ENCODE measurements around the gene MUC2.

The MUC2 gene

DNA sequence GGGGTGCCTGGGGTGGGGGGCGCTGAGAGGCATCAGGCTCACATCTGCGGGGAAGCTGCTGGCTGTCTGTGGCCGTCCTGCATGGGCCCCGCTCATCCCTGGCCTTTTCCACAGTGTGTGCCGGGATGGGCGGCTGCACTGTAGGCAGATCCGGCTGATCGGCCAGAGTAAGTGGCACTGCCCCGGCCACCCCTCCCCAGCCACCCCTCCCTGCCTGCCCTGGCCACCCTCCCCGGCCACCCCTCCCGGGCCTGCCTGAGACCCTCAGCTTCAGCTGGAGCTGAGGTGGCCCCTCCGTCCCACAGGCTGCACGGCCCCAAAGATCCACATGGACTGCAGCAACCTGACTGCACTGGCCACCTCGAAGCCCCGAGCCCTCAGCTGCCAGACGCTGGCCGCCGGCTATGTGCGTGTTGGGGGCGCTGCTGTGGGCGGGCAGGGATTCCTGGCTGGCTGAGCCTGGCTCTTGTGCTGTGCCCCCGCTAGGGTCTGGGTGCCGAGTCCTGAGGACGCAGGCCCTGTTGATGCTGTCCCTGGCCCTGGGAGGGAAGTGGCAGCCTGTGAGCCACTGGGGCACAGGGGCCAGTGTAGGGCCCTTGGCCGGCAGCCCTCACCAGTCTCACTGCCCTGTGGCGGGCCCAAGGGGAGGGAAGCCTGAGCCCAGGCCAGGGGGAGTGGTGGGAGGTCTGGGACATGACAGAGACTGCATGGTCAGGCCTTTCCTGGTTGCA is 10.9 kb downstream of the MUC2 start:
- DNase-seq: no peak

DNA sequence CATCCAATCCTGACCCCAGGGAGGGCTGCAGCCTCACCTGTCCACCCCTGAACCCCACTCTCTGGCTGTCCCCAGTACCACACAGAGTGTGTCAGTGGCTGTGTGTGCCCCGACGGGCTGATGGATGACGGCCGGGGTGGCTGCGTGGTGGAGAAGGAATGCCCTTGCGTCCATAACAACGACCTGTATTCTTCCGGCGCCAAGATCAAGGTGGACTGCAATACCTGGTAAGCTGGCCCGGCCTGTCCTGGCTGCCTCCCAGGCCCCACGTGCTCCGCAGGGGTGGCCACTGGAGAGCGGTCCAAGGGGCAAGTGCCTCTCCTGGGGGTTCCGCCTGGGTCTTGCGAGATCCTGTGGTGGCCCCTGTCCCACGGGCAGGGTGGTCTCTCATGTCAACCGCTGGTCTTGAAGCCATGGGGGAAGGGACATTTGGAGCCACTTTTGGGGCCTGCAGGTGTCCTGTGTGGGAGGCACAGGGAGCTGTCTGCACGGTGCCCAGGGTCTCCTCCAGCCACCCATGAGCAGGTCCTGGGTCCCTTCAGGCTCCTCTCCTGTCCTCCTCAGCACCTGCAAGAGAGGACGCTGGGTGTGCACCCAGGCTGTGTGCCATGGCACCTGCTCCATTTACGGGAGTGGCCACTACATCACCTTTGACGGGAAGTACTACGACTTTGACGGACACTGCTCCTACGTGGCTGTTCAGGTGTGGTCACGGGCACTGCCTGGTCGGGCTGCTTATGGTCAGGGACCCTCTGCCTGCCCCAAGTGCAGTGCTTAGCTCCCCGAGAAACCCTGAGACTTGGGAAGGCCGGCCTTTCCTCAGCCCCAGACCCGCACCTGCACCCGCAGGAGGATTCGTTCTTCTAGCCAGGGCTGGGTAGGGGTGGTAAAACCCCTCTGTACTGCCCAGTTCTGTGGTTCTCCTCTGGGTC is 11.8 kb downstream of the MUC2 start:
- DNase-seq: no peak

DNA sequence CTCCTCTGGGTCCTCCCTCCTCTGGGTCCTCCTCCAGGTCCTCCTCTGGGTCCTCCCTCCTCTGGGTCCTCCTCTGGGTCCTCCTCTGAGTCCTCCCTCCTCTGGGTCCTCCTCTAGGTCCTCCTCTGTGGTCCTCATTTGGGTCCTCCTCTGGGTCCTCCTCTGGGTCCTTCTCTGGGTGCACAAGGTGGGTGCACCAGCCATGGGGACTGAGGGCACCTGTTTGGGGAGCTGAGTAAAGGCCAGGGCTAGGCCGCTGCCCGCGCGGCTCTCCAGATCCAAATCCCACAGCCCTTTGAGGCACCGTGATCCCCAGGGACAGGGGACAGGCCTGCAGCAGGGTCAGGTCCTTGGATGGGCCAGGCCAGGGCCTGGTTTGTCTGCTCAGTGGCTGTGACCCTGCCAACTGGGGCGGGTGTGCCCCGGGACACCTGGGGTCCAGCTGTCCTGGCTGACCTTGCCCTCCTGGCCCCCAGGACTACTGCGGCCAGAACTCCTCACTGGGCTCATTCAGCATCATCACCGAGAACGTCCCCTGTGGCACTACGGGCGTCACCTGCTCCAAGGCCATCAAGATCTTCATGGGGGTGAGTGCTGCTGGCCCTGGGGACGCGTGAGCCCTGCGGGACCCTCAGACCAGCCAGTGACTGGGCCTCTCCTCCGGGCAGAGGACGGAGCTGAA is 12.7 kb downstream of the MUC2 start:
- no peak for DNase-seq

GRCh38 chr11:1087961-1088926 is 13.6 kb downstream of the MUC2 start:
- DNase-seq: no peak

DNA sequence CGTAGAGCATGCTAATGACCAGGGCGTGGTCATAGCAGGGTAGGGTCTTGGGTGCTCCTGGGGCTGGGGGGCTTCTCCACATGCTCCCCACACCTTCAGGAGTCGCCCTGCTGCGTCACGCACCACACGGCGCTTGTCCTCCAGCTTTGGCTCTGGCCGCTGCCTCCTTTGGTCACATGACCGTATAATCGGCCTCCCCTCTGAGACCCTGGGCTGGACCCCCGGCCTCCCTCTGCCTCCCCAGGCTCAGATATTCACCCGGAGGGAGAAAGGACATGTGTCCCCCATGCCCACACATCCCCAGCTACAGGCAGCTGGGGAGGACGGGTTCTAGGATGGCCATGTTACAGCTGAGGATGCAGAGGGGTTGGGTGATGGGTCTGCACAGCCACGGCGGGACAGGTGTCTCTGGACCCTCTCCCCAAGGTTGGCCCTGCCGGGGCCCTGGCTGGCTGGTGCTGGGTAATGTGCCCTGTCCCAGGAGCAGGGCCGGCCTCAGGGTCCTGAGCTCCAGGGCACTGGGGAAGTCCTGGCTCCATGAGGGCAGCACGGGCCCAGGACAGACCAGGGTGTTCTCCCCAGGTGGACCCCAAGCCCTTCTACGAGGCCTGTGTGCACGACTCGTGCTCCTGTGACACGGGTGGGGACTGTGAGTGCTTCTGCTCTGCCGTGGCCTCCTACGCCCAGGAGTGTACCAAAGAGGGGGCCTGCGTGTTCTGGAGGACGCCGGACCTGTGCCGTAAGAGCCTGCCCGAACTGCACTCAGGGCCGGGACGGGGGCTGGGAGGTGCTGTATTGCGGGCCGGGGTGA is 14.5 kb downstream of the MUC2 start:
- DNase-seq: no peak

- DNase-seq: no peak
Observed at GRCh38 chr11:1089738-1090599, 15.3 kb downstream of the MUC2 start.

DNA sequence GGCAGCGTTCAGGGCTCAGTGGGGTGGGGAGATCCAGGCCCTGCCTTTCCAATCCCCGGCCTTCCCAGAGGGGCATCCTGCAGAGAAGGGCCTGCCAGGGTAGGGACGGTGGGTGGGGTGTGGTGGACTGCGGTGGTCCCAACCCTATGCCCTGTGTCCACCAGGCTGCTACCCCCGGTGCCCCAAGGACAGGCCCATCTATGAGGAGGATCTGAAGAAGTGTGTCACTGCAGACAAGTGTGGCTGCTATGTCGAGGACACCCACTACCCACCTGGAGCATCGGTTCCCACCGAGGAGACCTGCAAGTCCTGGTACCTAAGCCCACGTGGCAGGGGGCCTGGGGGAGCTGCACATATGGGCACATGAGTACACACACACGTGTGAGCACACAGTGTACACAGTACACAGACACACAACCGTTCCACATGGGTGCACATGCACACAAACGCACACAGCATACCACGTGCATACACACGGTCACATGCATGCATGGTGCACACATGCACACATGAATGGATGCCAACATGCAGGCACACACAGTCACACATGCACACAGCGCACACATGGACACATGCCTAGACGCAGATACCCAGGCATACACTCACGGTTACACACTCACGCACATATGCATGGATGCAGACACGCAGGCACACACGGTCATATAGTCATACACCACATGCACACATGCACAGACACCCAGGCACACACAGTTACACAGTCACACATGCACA is 16.1 kb downstream of the MUC2 start:
- no peak for DNase-seq

DNA sequence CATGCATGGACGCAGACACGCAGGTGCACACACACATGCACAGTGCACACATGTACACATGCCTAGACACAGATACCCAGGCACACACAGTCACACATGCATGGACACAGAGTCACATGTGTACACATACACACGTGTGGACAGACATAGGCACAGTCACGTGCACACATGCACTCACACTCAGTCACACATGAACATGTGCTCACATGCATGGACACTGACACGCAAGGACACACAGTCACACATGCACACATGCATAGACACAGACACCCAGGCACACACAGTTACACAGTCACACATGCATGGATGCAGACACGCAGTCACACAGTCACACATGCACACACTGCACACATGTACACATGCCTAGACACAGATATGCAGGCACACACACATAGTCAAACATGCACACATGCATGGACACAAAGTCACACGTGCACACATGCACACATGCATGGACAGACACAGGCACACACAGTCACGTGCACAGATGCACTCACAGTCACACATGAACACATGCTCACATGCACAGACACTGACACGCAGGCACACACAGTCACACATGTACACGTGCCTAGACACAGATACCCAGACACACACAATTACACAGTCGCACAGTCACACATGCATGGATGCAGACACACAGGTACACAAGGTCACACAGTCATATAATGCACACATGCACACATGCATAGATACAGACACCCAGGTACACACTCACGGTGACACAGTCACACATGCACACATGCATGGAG is 16.8 kb downstream of the MUC2 start:
- DNase-seq: no peak

DNA sequence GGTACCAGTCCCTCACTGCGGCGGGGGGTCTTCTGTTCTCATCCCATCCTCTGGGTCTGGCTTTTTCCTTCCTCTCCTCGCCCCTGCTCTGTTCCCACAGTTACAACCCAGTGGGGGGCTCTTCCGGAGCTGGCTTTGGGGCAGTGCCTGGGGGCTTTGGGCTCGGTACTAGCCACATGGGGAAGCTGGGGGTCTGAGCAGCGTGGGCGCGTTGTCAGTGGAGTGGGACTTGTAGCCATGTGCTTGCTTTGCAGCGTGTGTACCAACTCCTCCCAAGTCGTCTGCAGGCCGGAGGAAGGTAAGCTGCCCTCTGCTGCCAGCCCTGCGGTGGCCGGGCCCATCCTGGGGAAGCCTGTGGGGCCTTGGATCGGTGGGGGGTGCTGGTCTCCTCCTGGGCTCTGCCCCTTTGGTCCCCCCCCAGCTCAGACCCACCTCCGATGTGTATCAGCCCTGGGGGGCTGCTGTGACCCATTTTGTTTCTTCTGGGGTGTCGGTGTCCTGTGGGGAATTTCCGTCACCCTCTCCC is 17.5 kb downstream of the MUC2 start:
- no peak for DNase-seq

GRCh38 chr11:1092919-1093318 is 18.2 kb downstream of the MUC2 start:
- no peak for DNase-seq

DNA sequence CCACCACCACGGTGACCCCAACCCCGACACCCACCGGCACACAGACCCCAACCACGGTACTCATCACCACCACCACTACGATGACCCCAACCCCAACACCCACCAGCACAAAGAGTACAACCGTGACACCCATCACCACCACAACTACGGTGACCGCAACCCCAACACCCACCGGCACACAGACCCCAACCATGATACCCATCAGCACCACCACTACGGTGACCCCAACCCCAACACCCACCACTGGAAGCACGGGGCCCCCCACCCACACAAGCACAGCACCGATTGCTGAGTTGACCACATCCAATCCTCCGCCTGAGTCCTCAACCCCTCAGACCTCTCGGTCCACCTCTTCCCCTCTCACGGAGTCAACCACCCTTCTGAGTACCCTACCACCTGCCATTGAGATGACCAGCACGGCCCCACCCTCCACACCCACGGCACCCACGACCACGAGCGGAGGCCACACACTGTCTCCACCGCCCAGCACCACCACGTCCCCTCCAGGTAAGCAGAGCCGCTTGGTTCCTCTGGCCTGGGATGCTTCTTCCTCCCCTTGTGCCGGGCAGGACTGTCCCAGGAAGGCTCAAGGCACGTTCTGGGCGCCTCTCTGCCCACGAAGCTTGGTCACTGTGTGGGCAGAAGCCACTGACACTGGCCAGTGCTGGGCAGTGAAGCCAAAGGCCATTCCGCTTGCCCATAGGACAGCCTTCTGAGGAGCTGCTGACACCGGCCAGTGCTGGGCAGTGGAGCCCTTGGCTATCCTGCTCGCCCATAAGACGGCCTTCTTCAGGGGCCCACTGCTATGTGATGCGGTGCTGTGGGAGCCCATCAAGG is 25.1 kb downstream of the MUC2 start:
- no peak for DNase-seq

GRCh38 chr11:1100417-1101245 is 26.0 kb downstream of the MUC2 start:
- no peak for DNase-seq

DNA sequence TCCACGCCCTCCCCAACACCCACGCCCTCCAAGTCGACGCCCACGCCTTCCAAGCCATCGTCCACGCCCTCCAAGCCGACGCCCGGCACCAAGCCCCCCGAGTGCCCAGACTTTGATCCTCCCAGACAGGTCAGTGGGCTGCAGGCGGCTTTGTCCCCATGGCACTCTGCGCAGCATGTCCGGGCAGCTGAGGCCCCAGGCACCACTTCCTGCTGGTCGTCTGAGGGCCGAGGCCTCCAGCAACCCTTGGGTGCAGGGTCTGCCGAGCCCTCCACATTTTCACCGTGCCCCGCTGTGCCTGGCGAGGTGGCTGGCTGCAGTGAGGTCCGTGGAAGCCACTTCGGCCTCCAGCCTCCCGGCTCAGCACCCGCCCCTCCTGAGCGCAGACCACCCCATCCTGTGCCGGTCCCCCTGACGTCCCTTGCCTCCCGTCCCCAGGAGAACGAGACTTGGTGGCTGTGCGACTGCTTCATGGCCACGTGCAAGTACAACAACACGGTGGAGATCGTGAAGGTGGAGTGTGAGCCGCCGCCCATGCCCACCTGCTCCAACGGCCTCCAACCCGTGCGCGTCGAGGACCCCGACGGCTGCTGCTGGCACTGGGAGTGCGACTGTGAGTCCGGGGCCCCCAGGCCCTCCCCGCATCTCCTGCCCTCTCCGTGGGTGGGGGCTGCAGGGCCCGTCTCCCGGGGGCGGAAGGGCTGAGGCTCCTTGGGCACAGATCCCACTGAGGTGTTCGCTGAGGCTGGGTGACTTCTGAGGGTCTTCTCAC is 26.8 kb downstream of the MUC2 start:
- DNase-seq: no peak

GRCh38 chr11:1102221-1102971 is 27.7 kb downstream of the MUC2 start:
- DNase-seq: no peak

Measured in hypothalamus (tissue), 51 donors.